ENCODE results near the gene ACSL5. TPM values are rescaled to one million over a fixed set of nuclear protein-coding genes. Genes with fewer than 3 reads are reported as not detected.
A peak's percentile ranks its signal among the peaks of the same experiment; 100 is the strongest.

Gene ACSL5
- total and polyA plus RNA-seq, 2 experiments from 2014 or later: 1.7 to 3.2 TPM

DNA sequence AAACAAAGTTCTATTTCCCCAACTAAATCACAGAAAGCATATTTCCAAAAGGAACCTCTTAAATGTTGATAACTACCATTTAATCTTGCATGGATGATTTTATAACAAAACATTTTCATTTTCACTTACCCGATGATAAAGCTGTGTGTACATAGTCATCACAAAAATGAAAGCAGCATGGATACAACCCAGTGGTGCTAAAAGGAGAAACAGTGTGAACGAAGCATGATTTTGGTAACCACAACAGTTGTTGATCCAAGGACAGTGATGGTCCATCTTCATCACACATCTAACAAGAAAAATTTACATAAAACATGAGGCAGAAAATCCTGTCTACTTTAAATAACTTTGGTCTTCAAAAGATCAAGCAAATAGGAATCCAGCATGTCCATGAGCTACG is 68.1 kb downstream of the ACSL5 start:
- TF ChIP-seq EZH2phosphoT487 (IDR thresholded peaks at IDR 0.05; ENCODE audit: insufficient read depth, low read depth) (no peak), EZH2 (IDR thresholded peaks at IDR 0.05; ENCODE audit: insufficient read depth, poor library complexity, severe bottlenecking) (no peak)
- WGBS, 2 experiments (ENCODE audit: low coverage in 1 of 2, low lambda C conversion rate in 2 of 2, missing lambda C conversion rate in 2 of 2): 83 to 89% methylated on average over 3 of the region's 3 CpGs

GRCh38 chr10:112446055-112446854 is 72.3 kb downstream of the ACSL5 start:
- 2 to 3% methylated on average over 20 of the region's 20 CpGs for WGBS, 2 experiments (ENCODE audit: low coverage in 1 of 2, low lambda C conversion rate in 2 of 2, missing lambda C conversion rate in 2 of 2)
- peaks cover 63% of the 10 kb centered on the region for H3K79me2 ChIP-seq (ENCODE audit: insufficient read depth)
- H3K9me3 ChIP-seq (ENCODE audit: low read depth): no peaks in the 10 kb centered on the region
- no peaks in the 10 kb centered on the region for H3K9me2 ChIP-seq (ENCODE audit: insufficient read depth)
- peaks cover 13% of the 10 kb centered on the region for H3K4me1 ChIP-seq (ENCODE audit: insufficient read depth)
- peak overlapping the region; percentile 97 for H2AFZ ChIP-seq
- H3K9ac ChIP-seq: peak overlapping the region; percentile 93
- no peaks in the 10 kb centered on the region for H3K27me3 ChIP-seq (replicated peaks; ENCODE audit: insufficient read depth)
- no peaks in the 10 kb centered on the region for H3F3A ChIP-seq (ENCODE audit: insufficient read depth)
- in situ Hi-C loops (cut with MboI): loop anchor here (25.0 kb wide), 1 partner anchor 284 kb away; no protein-coding TSS in a partner anchor
- H3K4me2 ChIP-seq (ENCODE audit: unreplicated experiment): peak overlapping the region; percentile 92
- DNase-seq: peak; percentile 70
- peak overlapping the region; percentile 96 for H3K4me3 ChIP-seq
- no peaks in the 10 kb centered on the region for H4K20me1 ChIP-seq (ENCODE audit: insufficient read depth)
- peak overlapping the region; percentile 93 for H3K27ac ChIP-seq
- peaks cover 22% of the 10 kb centered on the region for H3K36me3 ChIP-seq (ENCODE audit: low read depth)
- TF ChIP-seq EZH2 (IDR thresholded peaks at IDR 0.05; ENCODE audit: insufficient read depth, poor library complexity, severe bottlenecking) (no peak), EZH2phosphoT487 (IDR thresholded peaks at IDR 0.05; ENCODE audit: insufficient read depth, low read depth) (no peak)

More for the DNA sequence above, 68.1 kb downstream of the ACSL5 start:
- Histone ChIP-seq H3K36me3 (ENCODE audit: low read depth) (peaks cover 52% of the 10 kb centered on the region), H3F3A (ENCODE audit: insufficient read depth) (peaks cover 13% of the 10 kb centered on the region; the same call in 1 of the 2 replicates), H3K9ac (no peak overlapping the region), H3K4me1 (ENCODE audit: insufficient read depth) (peaks cover 7% of the 10 kb centered on the region; the same call in 1 of the 2 replicates), H2AFZ (no peak overlapping the region), H3K79me2 (ENCODE audit: insufficient read depth) (peaks cover 22% of the 10 kb centered on the region), H3K4me2 (ENCODE audit: unreplicated experiment) (no peak overlapping the region), H4K20me1 (ENCODE audit: insufficient read depth) (no peaks in the 10 kb centered on the region), H3K27ac (no peak overlapping the region), H3K4me3 (no peak overlapping the region), H3K27me3 (replicated peaks; ENCODE audit: insufficient read depth) (no peaks in the 10 kb centered on the region), H3K9me3 (ENCODE audit: low read depth) (no peaks in the 10 kb centered on the region), H3K9me2 (ENCODE audit: insufficient read depth) (no peaks in the 10 kb centered on the region)
- in situ Hi-C loops (cut with MboI): loop anchor here (25.0 kb wide), 1 partner anchor 280 kb away; no protein-coding TSS in a partner anchor
- no peak for DNase-seq

GRCh38 chr10:112446855-112447619 is 73.1 kb downstream of the ACSL5 start, which contains the start of the genes VTI1A and ZDHHC6:
VTI1A (plus strand) TSS chr10:112447215; CDS start chr10:112447374, 159 bp downstream.
ZDHHC6 (minus strand) TSS chr10:112446914; CDS start chr10:112445436, 1,478 bp downstream.
- peak within 1 kb of the TSS; percentile 93 for H3K27ac ChIP-seq
- peak within 1 kb of the TSS; percentile 93 for H3K9ac ChIP-seq
- peaks cover 14% of the 10 kb centered on the region for H3K36me3 ChIP-seq (ENCODE audit: low read depth)
- H3K9me3 ChIP-seq (ENCODE audit: low read depth): no peaks in the 10 kb centered on the region
- H2AFZ ChIP-seq: peak within 1 kb of the TSS; percentile 97
- peaks cover 71% of the 10 kb centered on the region for H3K79me2 ChIP-seq (ENCODE audit: insufficient read depth)
- no peaks in the 10 kb centered on the region for H3K27me3 ChIP-seq (replicated peaks; ENCODE audit: insufficient read depth)
- peak; percentile 94 for DNase-seq
- in situ Hi-C loops (cut with MboI): loop anchor here (25.0 kb wide), 1 partner anchor 285 kb away; no protein-coding TSS in a partner anchor
- H3K4me2 ChIP-seq (ENCODE audit: unreplicated experiment): peak within 1 kb of the TSS; percentile 92
- 1% methylated on average over 59 of the region's 59 CpGs for WGBS, 2 experiments (ENCODE audit: low coverage in 1 of 2, low lambda C conversion rate in 2 of 2, missing lambda C conversion rate in 2 of 2)
- H4K20me1 ChIP-seq (ENCODE audit: insufficient read depth): no peaks in the 10 kb centered on the region
- peaks cover 13% of the 10 kb centered on the region for H3K4me1 ChIP-seq (ENCODE audit: insufficient read depth)
- H3K9me2 ChIP-seq (ENCODE audit: insufficient read depth): no peaks in the 10 kb centered on the region
- H3K4me3 ChIP-seq: peak within 1 kb of the TSS; percentile 96
- TF ChIP-seq EZH2phosphoT487 (IDR thresholded peaks at IDR 0.05; ENCODE audit: insufficient read depth, low read depth) (no peak), EZH2 (IDR thresholded peaks at IDR 0.05; ENCODE audit: insufficient read depth, poor library complexity, severe bottlenecking) (no peak)
- H3F3A ChIP-seq (ENCODE audit: insufficient read depth): no peaks in the 10 kb centered on the region

DNA sequence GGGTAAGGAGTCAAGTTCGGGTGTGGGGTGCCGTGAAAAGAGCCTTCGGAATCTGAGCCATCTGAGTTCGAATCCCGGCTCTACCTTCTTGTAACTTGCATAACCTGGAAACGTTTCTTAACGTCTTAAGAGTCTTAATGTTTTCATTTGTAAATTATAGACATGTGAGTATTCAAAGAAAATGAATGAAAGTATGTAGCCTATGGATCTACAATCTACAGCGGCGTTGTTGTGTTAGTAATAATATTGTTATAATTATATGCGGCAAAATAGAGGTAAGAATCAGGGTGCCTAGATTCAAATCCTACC is 73.7 kb downstream of the ACSL5 start:
- Histone ChIP-seq H3K79me2 (ENCODE audit: insufficient read depth) (peaks cover 76% of the 10 kb centered on the region), H3K9ac (peak overlapping the region; percentile 93), H3K27me3 (replicated peaks; ENCODE audit: insufficient read depth) (no peaks in the 10 kb centered on the region), H3K4me3 (peak overlapping the region; percentile 96), H3K9me2 (ENCODE audit: insufficient read depth) (no peaks in the 10 kb centered on the region), H3K9me3 (ENCODE audit: low read depth) (no peaks in the 10 kb centered on the region), H3F3A (ENCODE audit: insufficient read depth) (no peaks in the 10 kb centered on the region), H4K20me1 (ENCODE audit: insufficient read depth) (no peaks in the 10 kb centered on the region), H3K36me3 (ENCODE audit: low read depth) (peaks cover 11% of the 10 kb centered on the region), H2AFZ (peak overlapping the region; percentile 97), H3K27ac (peak overlapping the region; percentile 93), H3K4me2 (ENCODE audit: unreplicated experiment) (peak overlapping the region; percentile 92), H3K4me1 (ENCODE audit: insufficient read depth) (peaks cover 13% of the 10 kb centered on the region)
- TF ChIP-seq EZH2 (IDR thresholded peaks at IDR 0.05; ENCODE audit: insufficient read depth, poor library complexity, severe bottlenecking): no peak
- no peak for TF ChIP-seq EZH2phosphoT487 (IDR thresholded peaks at IDR 0.05; ENCODE audit: insufficient read depth, low read depth)
- in situ Hi-C loops (cut with MboI): loop anchor here (25.0 kb wide), 1 partner anchor 285 kb away; no protein-coding TSS in a partner anchor
- 4 to 8% methylated on average over 10 of the region's 10 CpGs for WGBS, 2 experiments (ENCODE audit: low coverage in 1 of 2, low lambda C conversion rate in 2 of 2, missing lambda C conversion rate in 2 of 2)
- no peak for DNase-seq
